ENCODE data around the gene HCFC1R1.
A peak's percentile ranks its signal among the peaks of the same experiment; 100 is the strongest.

HCFC1R1 gene

DNA sequence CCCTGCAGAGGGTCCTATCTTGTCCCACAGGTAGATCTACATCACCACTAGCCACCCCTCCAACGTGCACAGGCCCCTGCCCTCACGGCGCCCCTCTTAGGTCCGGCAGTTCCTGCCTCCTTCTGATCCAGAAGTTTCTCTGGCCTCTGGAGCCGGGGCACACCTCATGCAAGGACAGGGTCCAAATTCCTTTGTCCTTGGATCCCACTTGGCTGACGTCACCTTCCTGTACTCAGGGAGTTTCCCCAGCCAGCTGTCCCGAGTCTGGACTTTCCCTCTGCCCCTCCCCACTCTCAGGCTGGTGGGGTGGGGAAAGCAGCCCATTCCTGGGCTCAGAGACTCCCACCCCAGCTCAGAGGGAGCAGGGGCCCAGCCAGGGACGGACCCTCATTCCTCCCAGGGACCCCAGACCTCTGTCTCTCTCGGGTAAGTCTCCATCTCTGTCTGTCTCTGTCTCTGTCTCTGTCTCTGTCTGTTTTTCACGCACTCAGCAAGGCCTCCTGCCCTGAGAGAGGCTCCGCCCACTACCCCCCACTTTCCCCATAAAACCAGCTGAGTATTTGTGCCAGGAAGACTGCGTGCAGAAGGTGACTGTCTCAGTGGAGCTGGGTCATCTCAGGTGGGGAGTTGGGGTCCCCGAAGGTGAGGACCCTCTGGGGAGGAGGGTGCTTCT is 41.5 kb upstream of the HCFC1R1 start, which contains the start of gene IL32:
TSS of gene IL32 (plus strand) at position 572 of the 673 bp plus-strand sequence. CDS start 172 bp downstream, outside the sequence.
- H3K4me3 ChIP-seq (ENCODE audit: low read length in 2 of 2): peak within 1 kb of the TSS; percentile 22 to 71
- H3K27me3 ChIP-seq (ENCODE audit: control insufficient read depth in 1 of 2, insufficient read depth in 2 of 2, low read length in 2 of 2): peaks cover 0 to 3% of the 10 kb centered on the region in 2 donors
- peaks cover 15% of the 10 kb centered on the region for H3K4me1 ChIP-seq (ENCODE audit: control insufficient read depth, insufficient read depth, low read length)
- no peaks in the 10 kb centered on the region for H3K36me3 ChIP-seq (ENCODE audit: control insufficient read depth in 2 of 2, insufficient read depth in 2 of 2, low read length in 2 of 2)
- peak within 1 kb of the TSS; percentile 22 to 62 for H3K9ac ChIP-seq (ENCODE audit: low read length in 2 of 2)
- H3K9me3 ChIP-seq (ENCODE audit: control insufficient read depth in 2 of 2, low read length in 2 of 2): no peaks in the 10 kb centered on the region
- H3K27ac ChIP-seq (ENCODE audit: low read length): peak within 1 kb of the TSS; percentile 46

DNA sequence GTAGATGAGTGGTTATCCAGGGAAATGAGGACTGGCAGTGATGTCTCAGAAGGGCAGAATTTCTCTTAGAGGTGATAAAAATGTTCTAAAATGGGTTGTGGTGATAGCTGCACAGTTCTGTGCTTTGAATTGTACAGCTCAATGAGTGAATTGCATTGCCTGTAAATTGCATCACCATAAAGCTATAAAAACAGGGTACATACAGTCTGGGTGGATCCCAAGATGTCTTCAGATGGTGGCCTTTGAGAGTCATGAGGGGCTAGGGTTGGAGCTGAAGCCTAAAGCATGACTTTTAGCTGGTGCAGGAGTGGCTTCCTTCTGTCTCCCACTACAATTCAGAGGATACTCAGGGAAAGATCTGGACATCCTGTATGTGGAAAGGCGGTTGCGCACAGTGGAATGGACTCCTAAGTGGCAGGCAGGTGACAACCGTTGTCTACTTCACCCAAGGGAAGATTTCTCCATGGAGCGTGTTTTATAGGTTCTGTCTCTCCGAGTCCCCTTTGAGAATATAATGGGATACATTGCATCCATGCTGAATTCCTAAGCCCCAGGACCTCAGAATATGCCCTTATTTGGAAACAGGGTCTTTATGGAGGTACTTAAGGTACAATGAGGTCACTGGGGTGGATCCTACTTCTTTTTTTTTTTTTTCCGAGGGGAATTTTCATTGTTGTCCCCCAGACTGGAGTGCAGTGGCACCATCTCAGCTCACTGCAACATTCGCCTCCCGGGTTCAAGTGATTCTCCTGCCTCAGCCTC is 40.1 kb upstream of the HCFC1R1 start:
- Histone ChIP-seq H3K9ac (ENCODE audit: low read length in 2 of 2) (no peak overlapping the region), H3K4me1 (ENCODE audit: control insufficient read depth, insufficient read depth, low read length) (peaks cover 24% of the 10 kb centered on the region), H3K36me3 (ENCODE audit: control insufficient read depth in 2 of 2, insufficient read depth in 2 of 2, low read length in 2 of 2) (no peaks in the 10 kb centered on the region), H3K27ac (ENCODE audit: low read length) (no peak overlapping the region), H3K4me3 (ENCODE audit: low read length in 2 of 2) (no peak overlapping the region), H3K9me3 (ENCODE audit: control insufficient read depth in 2 of 2, low read length in 2 of 2) (no peaks in the 10 kb centered on the region), H3K27me3 (ENCODE audit: control insufficient read depth in 1 of 2, insufficient read depth in 2 of 2, low read length in 2 of 2) (peaks cover 2 to 3% of the 10 kb centered on the region in 2 donors)

DNA sequence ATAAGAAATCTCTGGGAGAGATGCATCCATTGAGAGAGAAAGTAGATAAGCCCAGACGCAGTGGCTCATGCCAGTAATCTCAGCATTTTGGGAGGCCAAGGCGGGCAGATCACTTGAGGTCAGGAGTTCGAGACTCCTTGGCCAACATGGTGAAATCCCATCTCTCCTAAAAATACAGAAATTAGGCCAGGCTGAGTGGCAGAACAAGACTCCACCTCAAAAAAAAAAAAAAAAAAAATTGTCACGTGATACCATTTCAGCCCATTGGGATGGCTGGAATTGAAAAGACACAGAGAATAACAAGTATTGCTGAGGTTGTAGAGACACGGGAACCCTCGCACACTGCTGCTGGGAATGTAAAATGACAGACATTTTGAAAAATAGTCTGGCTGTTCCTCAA is 38.8 kb upstream of the HCFC1R1 start:
- H3K36me3 ChIP-seq (ENCODE audit: control insufficient read depth in 2 of 2, insufficient read depth in 2 of 2, low read length in 2 of 2): no peaks in the 10 kb centered on the region
- no peaks in the 10 kb centered on the region for H3K9me3 ChIP-seq (ENCODE audit: control insufficient read depth in 2 of 2, low read length in 2 of 2)
- H3K27ac ChIP-seq (ENCODE audit: low read length): no peak overlapping the region
- no peak overlapping the region for H3K4me3 ChIP-seq (ENCODE audit: low read length in 2 of 2)
- H3K27me3 ChIP-seq (ENCODE audit: control insufficient read depth in 1 of 2, insufficient read depth in 2 of 2, low read length in 2 of 2): peaks cover 3 to 7% of the 10 kb centered on the region in 2 donors
- peaks cover 32% of the 10 kb centered on the region for H3K4me1 ChIP-seq (ENCODE audit: control insufficient read depth, insufficient read depth, low read length)
- H3K9ac ChIP-seq (ENCODE audit: low read length in 2 of 2): no peak overlapping the region

DNA sequence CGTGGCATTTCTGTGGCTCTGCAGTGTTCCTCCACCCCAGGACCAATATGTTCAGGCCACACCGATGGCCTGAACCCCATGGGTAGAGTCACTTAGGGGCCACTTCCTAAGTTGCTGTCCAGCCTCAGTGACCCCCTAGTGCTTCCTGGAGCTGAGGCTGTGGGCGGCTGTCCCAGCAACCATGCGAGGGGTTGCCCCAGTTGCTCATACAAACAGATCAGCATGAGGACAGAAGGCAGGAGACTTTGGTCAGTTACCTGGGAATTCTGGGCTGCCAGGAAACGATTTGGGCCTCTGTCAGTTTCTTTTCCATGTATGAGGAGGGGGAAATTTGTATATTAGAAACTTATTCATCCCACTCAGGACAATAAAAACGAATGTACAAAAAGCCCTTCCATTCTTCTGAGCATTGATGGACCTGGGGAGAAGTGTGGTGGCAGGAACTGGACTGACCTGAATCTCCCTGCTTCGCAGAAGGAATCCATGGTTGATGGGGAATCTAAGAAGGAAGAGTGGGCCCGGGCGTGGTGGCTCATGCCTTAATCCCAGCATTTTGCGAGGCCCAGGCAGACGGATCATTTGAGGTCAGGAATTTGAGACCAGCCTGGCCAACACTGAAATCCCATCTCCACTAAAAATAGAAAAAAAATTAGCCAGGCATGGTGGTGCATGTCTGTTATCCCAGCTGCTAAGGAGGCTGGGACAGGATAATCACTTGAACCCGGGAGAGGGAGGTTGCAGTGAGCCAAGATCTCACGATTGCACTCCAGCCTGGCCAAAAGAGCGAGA is 36.8 kb upstream of the HCFC1R1 start:
- H3K4me1 ChIP-seq (ENCODE audit: control insufficient read depth, insufficient read depth, low read length): peaks cover 27% of the 10 kb centered on the region
- H3K36me3 ChIP-seq (ENCODE audit: control insufficient read depth in 2 of 2, insufficient read depth in 2 of 2, low read length in 2 of 2): no peaks in the 10 kb centered on the region
- H3K27me3 ChIP-seq (ENCODE audit: control insufficient read depth in 1 of 2, insufficient read depth in 2 of 2, low read length in 2 of 2): peaks cover 3 to 7% of the 10 kb centered on the region in 2 donors
- H3K9me3 ChIP-seq (ENCODE audit: control insufficient read depth in 2 of 2, low read length in 2 of 2): no peaks in the 10 kb centered on the region
- no peak overlapping the region for H3K4me3 ChIP-seq (ENCODE audit: low read length in 2 of 2)
- peak overlapping the region in 1 of 2 donors; percentile 9 for H3K9ac ChIP-seq (ENCODE audit: low read length in 2 of 2)
- no peak overlapping the region for H3K27ac ChIP-seq (ENCODE audit: low read length)

DNA sequence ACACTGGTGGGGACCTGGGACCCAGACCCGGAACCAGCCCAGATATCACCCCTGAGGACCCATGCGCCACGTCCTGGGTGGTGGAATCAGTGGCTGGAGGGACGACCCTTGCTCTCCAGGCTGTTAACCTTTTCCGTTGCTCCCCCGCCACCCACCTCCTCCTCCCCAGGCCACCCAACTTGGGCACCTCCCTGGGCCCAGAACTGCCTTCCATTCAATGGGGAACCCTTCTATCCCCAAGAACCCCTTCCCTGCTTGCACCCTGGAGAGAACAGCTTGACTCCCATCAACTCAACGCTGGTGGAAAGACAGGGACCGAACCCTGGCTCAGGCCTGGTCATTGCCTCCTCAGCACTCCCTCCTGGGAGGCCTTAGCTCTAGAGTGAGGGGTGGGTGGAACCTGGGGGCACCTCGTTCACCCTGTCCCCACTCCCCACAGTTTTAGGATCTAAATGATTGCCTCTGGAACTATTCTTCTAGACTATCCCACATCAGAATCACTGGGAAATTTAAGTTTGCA is 36.0 kb upstream of the HCFC1R1 start:
- H3K4me3 ChIP-seq (ENCODE audit: low read length in 2 of 2): peak overlapping the region; percentile 75 to 78
- peak overlapping the region; percentile 60 to 72 for H3K9ac ChIP-seq (ENCODE audit: low read length in 2 of 2)
- peaks cover 0 to 7% of the 10 kb centered on the region in 2 donors for H3K27me3 ChIP-seq (ENCODE audit: control insufficient read depth in 1 of 2, insufficient read depth in 2 of 2, low read length in 2 of 2)
- peak overlapping the region; percentile 41 for H3K27ac ChIP-seq (ENCODE audit: low read length)
- H3K36me3 ChIP-seq (ENCODE audit: control insufficient read depth in 2 of 2, insufficient read depth in 2 of 2, low read length in 2 of 2): no peaks in the 10 kb centered on the region
- H3K4me1 ChIP-seq (ENCODE audit: control insufficient read depth, insufficient read depth, low read length): peaks cover 19% of the 10 kb centered on the region
- no peaks in the 10 kb centered on the region for H3K9me3 ChIP-seq (ENCODE audit: control insufficient read depth in 2 of 2, low read length in 2 of 2)

DNA sequence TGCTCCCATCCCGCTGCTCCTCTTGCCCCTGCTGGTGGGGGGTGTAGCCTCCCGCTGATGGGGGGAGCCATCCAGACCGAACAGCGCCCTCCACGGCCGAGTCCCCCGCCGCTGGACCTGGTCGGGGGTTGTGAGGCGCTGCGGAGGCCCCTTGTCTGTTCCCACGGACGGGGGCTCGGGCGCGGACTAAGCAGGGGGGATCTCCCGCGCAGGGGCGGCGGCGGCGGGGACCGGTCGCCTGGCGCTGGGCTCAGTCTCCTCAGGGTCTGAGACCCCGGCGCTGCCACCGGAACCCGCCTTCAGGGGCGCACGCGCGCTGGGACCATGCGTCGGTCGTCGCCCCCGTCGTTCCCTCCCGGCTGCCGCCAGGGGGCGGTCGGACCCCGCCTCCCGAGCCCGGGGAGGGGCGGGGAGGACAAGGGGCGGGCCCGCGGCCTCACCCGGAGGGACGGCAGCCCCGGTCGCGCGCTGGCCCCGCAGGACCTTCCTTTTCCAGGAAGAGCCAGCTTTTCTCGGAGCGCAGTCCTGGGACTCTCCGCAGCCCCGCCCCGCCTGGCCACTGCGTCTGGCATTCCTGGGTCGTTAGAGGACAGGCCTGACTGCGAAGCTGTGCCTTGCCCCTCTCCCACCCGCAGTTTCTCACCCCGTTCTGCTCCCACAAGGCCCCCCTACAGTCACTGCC is 35.4 kb upstream of the HCFC1R1 start:
- Histone ChIP-seq H3K4me3 (ENCODE audit: low read length in 2 of 2) (peak overlapping the region; percentile 75 to 78), H3K36me3 (ENCODE audit: control insufficient read depth in 2 of 2, insufficient read depth in 2 of 2, low read length in 2 of 2) (no peaks in the 10 kb centered on the region), H3K27ac (ENCODE audit: low read length) (peak overlapping the region; percentile 41), H3K9ac (ENCODE audit: low read length in 2 of 2) (peak overlapping the region; percentile 60 to 72), H3K9me3 (ENCODE audit: control insufficient read depth in 2 of 2, low read length in 2 of 2) (no peaks in the 10 kb centered on the region), H3K4me1 (ENCODE audit: control insufficient read depth, insufficient read depth, low read length) (peaks cover 19% of the 10 kb centered on the region), H3K27me3 (ENCODE audit: control insufficient read depth in 1 of 2, insufficient read depth in 2 of 2, low read length in 2 of 2) (peaks cover 0 to 7% of the 10 kb centered on the region in 2 donors)

- H3K9me3 ChIP-seq (ENCODE audit: control insufficient read depth in 2 of 2, low read length in 2 of 2): no peaks in the 10 kb centered on the region
- peaks cover 19% of the 10 kb centered on the region for H3K4me1 ChIP-seq (ENCODE audit: control insufficient read depth, insufficient read depth, low read length)
- peak overlapping the region; percentile 75 to 78 for H3K4me3 ChIP-seq (ENCODE audit: low read length in 2 of 2)
- H3K27ac ChIP-seq (ENCODE audit: low read length): no peak overlapping the region
- H3K27me3 ChIP-seq (ENCODE audit: control insufficient read depth in 1 of 2, insufficient read depth in 2 of 2, low read length in 2 of 2): peaks cover 0 to 7% of the 10 kb centered on the region in 2 donors
- no peaks in the 10 kb centered on the region for H3K36me3 ChIP-seq (ENCODE audit: control insufficient read depth in 2 of 2, insufficient read depth in 2 of 2, low read length in 2 of 2)
- H3K9ac ChIP-seq (ENCODE audit: low read length in 2 of 2): peak overlapping the region; percentile 60
These were observed 34.6 kb upstream of the HCFC1R1 start for GRCh38 chr16:3058139-3059030.

DNA sequence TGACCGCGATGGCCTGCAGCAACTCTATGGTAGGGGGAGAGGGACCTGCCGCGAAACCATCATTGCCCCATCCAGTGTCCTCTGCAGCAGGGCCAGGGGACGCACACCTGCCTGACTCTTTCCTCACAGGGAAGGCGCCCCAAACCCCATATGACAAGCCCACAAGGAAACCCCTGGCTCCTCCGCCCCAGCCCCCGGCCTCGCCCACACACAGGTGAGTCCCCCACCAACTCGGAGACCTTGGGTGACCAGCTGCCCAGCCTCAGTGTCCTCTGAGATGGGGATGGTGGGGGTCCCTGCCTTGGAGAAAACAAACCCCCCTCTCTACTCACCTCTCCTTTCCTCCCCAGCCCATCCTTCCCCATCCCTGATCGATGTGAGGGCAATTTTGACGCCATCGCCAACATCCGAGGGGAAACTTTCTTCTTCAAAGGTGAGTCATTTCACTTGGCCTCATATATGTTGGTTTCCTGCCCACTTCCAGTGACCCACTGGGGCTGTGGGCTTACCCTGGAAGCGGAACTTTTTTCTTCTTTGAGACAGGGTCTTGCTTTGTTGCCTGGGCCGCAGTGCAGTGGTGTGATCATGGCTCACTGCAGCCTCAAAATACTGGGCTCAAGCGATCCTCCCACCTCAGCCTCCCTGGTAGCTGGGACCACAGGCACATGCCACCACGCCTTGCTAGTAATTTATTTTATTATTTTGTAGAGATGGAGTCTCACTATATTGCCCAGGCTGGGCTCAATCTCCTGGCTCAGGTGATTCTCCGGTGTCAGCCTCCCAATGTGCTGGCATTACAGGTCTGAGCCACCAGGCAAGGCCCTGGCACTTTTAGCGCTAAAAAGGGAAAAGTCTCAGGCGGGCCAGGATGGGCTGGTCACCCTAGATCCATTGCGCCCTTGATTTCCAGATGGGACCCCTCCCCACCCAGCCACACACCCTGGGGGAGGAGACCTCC is 33.7 kb upstream of the HCFC1R1 start:
- Histone ChIP-seq H3K36me3 (ENCODE audit: control insufficient read depth in 2 of 2, insufficient read depth in 2 of 2, low read length in 2 of 2) (no peaks in the 10 kb centered on the region), H3K27me3 (ENCODE audit: control insufficient read depth in 1 of 2, insufficient read depth in 2 of 2, low read length in 2 of 2) (peaks cover 0 to 7% of the 10 kb centered on the region in 2 donors), H3K27ac (ENCODE audit: low read length) (no peak overlapping the region), H3K4me3 (ENCODE audit: low read length in 2 of 2) (peak overlapping the region in 1 of 2 donors; percentile 78), H3K4me1 (ENCODE audit: control insufficient read depth, insufficient read depth, low read length) (peaks cover 19% of the 10 kb centered on the region), H3K9ac (ENCODE audit: low read length in 2 of 2) (no peak overlapping the region), H3K9me3 (ENCODE audit: control insufficient read depth in 2 of 2, low read length in 2 of 2) (no peaks in the 10 kb centered on the region)
